ENCODE results near the gene GGTA1. TPM values are rescaled to one million over a fixed set of nuclear protein-coding genes. Genes with fewer than 3 reads are reported as not detected.

Gene GGTA1
- total RNA-seq, 1 donor from 2014 or later, result 0.64 TPM

DNA sequence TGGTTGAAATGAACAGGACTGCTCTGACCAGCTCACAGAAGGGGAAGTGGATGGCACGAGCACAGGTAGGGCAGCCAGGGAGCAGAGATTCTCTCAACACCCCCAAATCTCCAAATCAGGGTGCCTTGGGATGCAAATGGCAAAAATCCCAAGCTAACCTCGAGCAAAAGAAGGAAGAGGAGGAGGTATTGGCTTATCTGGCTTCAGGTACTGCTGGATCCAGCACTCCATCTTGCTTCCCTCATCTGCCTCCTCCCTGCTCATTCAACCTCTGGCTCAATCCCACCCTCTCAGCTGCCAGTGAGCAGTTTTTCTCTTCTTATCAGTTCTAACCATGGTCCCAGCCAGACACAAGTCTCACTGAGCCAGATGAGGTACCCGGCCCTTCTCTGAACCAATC lies 41.6 kb upstream of the GGTA1 start:
- H3K27ac Mint-ChIP-seq (ENCODE audit: unreplicated experiment), result no peak overlapping the region
- H3K9me3 Mint-ChIP-seq (ENCODE audit: unreplicated experiment), result no peaks in the 10 kb centered on the region
- TF ChIP-seq, protein P1, sequence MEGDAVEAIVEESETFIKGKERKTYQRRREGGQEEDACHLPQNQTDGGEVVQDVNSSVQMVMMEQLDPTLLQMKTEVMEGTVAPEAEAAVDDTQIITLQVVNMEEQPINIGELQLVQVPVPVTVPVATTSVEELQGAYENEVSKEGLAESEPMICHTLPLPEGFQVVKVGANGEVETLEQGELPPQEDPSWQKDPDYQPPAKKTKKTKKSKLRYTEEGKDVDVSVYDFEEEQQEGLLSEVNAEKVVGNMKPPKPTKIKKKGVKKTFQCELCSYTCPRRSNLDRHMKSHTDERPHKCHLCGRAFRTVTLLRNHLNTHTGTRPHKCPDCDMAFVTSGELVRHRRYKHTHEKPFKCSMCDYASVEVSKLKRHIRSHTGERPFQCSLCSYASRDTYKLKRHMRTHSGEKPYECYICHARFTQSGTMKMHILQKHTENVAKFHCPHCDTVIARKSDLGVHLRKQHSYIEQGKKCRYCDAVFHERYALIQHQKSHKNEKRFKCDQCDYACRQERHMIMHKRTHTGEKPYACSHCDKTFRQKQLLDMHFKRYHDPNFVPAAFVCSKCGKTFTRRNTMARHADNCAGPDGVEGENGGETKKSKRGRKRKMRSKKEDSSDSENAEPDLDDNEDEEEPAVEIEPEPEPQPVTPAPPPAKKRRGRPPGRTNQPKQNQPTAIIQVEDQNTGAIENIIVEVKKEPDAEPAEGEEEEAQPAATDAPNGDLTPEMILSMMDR (IDR thresholded peaks at IDR 0.05), result no peak
- H3K4me1 Mint-ChIP-seq (ENCODE audit: unreplicated experiment), result peaks cover 7% of the 10 kb centered on the region
- H3K36me3 Mint-ChIP-seq (ENCODE audit: unreplicated experiment), result no peaks in the 10 kb centered on the region
- no peak overlapping the region for H3K4me3 Mint-ChIP-seq (ENCODE audit: unreplicated experiment)
- H3K27me3 Mint-ChIP-seq (ENCODE audit: unreplicated experiment), result peaks cover 5% of the 10 kb centered on the region
- no peak for DNase-seq (ENCODE audit: extremely low spot score, unreplicated experiment)

DNA sequence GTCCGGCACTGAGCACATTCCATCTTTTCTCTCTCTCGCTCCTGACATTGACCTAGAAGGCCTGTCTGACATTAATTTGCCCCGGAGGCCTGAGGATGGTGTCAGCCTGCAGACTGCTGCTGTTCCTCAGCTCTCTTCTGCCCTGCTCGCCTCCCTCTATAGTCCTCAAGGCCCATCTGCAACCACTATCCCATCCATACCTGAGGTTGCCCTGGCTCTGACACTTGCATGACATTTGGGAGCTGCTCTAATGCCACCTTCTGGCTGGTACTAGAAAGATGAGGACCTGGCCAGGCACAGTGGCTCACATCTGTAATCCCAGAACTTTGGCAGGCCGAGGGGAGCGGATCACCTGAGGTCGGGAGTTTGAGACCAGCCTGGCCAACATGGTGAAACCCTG lies 38.6 kb upstream of the GGTA1 start:
- no peak for DNase-seq (ENCODE audit: extremely low spot score, unreplicated experiment)
- Mint-ChIP-seq H3K27ac (ENCODE audit: unreplicated experiment) (no peak overlapping the region), H3K4me3 (ENCODE audit: unreplicated experiment) (no peak overlapping the region), H3K27me3 (ENCODE audit: unreplicated experiment) (peaks cover 6% of the 10 kb centered on the region), H3K4me1 (ENCODE audit: unreplicated experiment) (peaks cover 5% of the 10 kb centered on the region), H3K36me3 (ENCODE audit: unreplicated experiment) (no peaks in the 10 kb centered on the region), H3K9me3 (ENCODE audit: unreplicated experiment) (no peaks in the 10 kb centered on the region)
- TF ChIP-seq, protein P1 (IDR thresholded peaks at IDR 0.05), result no peak

DNA sequence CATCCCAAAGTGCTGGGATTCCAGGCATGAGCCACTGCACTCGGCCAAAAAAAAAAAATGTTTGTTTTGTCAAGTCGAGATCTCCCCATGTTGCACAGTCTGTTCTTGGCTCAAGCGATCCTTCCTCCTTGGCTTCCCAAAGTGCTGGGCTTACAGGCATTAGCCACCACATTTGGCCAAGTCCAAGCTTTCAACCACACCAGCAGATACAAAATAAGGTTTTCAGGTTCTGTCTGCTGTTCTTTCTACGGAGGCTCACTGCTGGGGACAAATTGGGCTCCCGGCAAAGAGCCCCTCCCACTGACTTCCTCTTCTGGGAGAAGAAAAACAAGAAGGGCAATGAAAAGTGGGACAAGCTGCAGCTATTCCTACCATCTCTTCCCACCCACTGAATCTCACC lies 37.6 kb upstream of the GGTA1 start:
- H3K36me3 Mint-ChIP-seq (ENCODE audit: unreplicated experiment), result no peaks in the 10 kb centered on the region
- H3K4me1 Mint-ChIP-seq (ENCODE audit: unreplicated experiment), result peaks cover 5% of the 10 kb centered on the region
- H3K9me3 Mint-ChIP-seq (ENCODE audit: unreplicated experiment), result no peaks in the 10 kb centered on the region
- TF ChIP-seq, protein P1 (IDR thresholded peaks at IDR 0.05), result no peak
- no peak overlapping the region for H3K4me3 Mint-ChIP-seq (ENCODE audit: unreplicated experiment)
- H3K27me3 Mint-ChIP-seq (ENCODE audit: unreplicated experiment), result peaks cover 6% of the 10 kb centered on the region
- H3K27ac Mint-ChIP-seq (ENCODE audit: unreplicated experiment), result no peak overlapping the region
- no peak for DNase-seq (ENCODE audit: extremely low spot score, unreplicated experiment)

DNA sequence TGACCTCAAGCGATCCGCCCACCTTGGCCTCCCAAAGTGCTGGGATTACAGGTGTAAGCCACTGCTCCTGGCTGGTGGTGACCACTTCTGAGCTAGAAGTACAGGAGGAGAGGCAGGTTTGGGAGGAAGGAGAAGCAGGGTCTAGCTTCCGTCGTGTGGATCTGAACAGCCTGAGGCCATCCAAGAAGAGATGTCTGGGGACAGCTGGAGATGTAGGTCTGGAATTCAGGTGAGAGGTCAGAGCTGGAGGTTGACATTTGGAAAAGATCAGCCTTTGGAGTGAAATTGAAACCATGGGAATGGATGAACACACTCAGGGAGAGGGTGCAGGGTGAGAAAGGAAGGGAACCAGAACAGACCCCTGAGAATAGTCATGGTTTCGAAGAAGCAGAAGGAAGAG lies 33.2 kb upstream of the GGTA1 start:
- no peaks in the 10 kb centered on the region for H3K9me3 Mint-ChIP-seq (ENCODE audit: unreplicated experiment)
- TF ChIP-seq, protein P1 (IDR thresholded peaks at IDR 0.05), result no peak
- H3K27ac Mint-ChIP-seq (ENCODE audit: unreplicated experiment), result no peak overlapping the region
- H3K36me3 Mint-ChIP-seq (ENCODE audit: unreplicated experiment), result no peaks in the 10 kb centered on the region
- H3K4me1 Mint-ChIP-seq (ENCODE audit: unreplicated experiment), result peaks cover 14% of the 10 kb centered on the region
- peaks cover 2% of the 10 kb centered on the region for H3K27me3 Mint-ChIP-seq (ENCODE audit: unreplicated experiment)
- DNase-seq (ENCODE audit: extremely low spot score, unreplicated experiment), result no peak
- H3K4me3 Mint-ChIP-seq (ENCODE audit: unreplicated experiment), result no peak overlapping the region

DNA sequence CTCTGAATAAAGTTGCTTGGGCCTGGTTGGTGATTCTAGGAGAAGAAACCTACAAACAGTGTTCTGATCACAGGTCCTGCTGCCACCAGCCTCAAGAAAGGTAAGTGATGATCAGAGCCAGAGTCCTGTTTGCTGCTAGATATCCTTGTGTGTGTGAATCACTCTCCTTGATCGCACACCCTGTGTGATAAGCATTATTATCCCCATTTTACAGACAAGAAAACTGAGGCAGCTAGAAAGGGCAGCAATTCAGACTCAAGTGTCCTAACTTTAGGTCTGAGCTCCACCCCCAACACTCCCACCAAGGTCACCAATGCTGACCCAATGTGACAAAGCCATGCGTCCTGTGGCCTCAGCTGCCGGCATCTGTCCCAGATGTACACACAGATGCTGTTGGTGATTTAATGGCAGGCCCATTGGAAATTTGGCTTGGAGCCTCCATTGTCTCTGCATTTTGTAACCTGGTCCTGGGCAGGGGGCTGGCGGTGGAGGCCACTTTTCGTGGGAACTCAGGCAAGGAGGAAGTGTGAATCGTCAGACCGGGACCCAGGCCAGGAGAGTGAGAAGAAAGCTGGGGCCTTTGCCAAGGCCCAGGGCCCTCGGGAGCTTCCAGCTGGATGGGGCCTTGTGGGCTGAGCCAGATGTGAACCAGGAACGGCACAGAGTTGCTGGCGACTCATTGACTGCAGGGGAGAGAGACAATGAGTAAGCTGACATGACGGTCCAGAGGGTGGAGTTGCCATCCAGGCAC lies 29.8 kb upstream of the GGTA1 start:
- Mint-ChIP-seq H3K9me3 (ENCODE audit: unreplicated experiment) (no peaks in the 10 kb centered on the region), H3K36me3 (ENCODE audit: unreplicated experiment) (no peaks in the 10 kb centered on the region), H3K4me3 (ENCODE audit: unreplicated experiment) (no peak overlapping the region), H3K27ac (ENCODE audit: unreplicated experiment) (peak overlapping the region; percentile 78), H3K27me3 (ENCODE audit: unreplicated experiment) (peaks cover 14% of the 10 kb centered on the region), H3K4me1 (ENCODE audit: unreplicated experiment) (peaks cover 8% of the 10 kb centered on the region)
- peak; percentile 89 for DNase-seq (ENCODE audit: extremely low spot score, unreplicated experiment)
- TF ChIP-seq, protein P1 (IDR thresholded peaks at IDR 0.05), result no peak
